HFF-Myc (cell line): ENCODE measurements around the gene CHRM3.

Experiments
- DNase-seq: peaks from one replicate; pipeline ENCODE4 v3.0.0-alpha.2; 2011; ENCODE audit warnings: low read depth; ENCODE audit errors: extremely low read depth
- H3K4me3 ChIP-seq: replicated peaks from 2 replicates; pipeline ENCODE4 v1.5.1; 2011; ENCODE audit warnings: low read depth, mild to moderate bottlenecking, control low read depth, low read length
- TF ChIP-seq, protein P1 (sequence below): IDR thresholded peaks from 2 replicates; pipeline ENCODE4 v1.5.1; 2012; ENCODE audit warnings: mild to moderate bottlenecking, low read depth, low read length, control low read depth; ENCODE audit errors: missing control alignments

The CHRM3 gene

DNA sequence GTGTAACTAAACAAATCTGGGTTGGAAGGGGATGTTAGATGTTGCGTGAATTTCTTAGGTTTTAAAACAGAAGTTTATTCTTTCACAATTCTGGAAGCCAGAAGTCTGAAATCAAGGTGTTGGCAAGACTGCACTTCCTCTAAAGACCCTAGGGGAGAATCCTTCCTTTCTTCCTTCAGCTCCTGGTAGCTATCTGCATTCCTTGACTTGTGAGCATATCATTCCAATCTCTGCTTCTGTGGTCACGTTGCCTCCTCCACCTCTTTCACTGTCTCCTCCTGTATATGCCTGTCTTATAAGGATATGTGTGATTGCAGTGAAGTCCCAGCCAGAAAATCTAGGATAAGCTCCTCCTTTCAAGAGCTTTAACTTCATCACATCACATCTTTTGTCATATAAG lies 7.7 kb downstream of the CHRM3 start:
- DNase-seq: no peak
- no peak overlapping the region for H3K4me3 ChIP-seq
- TF ChIP-seq, protein P1, sequence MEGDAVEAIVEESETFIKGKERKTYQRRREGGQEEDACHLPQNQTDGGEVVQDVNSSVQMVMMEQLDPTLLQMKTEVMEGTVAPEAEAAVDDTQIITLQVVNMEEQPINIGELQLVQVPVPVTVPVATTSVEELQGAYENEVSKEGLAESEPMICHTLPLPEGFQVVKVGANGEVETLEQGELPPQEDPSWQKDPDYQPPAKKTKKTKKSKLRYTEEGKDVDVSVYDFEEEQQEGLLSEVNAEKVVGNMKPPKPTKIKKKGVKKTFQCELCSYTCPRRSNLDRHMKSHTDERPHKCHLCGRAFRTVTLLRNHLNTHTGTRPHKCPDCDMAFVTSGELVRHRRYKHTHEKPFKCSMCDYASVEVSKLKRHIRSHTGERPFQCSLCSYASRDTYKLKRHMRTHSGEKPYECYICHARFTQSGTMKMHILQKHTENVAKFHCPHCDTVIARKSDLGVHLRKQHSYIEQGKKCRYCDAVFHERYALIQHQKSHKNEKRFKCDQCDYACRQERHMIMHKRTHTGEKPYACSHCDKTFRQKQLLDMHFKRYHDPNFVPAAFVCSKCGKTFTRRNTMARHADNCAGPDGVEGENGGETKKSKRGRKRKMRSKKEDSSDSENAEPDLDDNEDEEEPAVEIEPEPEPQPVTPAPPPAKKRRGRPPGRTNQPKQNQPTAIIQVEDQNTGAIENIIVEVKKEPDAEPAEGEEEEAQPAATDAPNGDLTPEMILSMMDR: no peak

- DNase-seq: no peak
- no peak overlapping the region for H3K4me3 ChIP-seq
- TF ChIP-seq, protein P1: no peak
Observed at GRCh38 chr1:239413916-239414315, 27.5 kb downstream of the CHRM3 start.

- no peak overlapping the region for H3K4me3 ChIP-seq
- TF ChIP-seq, protein P1: no peak
- DNase-seq: no peak
Observed at GRCh38 chr1:239417221-239417620, 30.9 kb downstream of the CHRM3 start.

GRCh38 chr1:239417986-239418640 lies 31.7 kb downstream of the CHRM3 start:
- TF ChIP-seq, protein P1: no peak
- no peak for DNase-seq
- no peak overlapping the region for H3K4me3 ChIP-seq

DNA sequence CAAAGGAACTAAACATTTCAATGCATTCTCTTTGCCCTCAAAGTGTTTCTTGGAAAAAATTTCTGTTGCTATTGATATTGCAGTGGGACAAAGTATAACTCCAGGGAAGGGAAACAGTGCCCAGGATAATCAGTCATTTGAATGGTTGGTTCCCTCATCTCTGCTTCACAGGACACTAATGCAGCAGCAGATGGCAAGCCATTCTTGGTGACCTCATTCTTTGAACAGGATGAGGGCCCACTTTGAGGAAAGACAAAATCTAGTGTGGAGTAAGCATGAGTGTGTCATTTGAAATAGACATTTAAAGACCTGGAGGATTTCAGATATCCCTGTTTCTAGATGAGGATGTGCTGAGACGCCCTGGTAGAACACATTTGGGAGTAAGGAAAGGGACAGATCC lies 32.3 kb downstream of the CHRM3 start:
- no peak overlapping the region for H3K4me3 ChIP-seq
- DNase-seq: no peak
- TF ChIP-seq, protein P1: no peak

DNA sequence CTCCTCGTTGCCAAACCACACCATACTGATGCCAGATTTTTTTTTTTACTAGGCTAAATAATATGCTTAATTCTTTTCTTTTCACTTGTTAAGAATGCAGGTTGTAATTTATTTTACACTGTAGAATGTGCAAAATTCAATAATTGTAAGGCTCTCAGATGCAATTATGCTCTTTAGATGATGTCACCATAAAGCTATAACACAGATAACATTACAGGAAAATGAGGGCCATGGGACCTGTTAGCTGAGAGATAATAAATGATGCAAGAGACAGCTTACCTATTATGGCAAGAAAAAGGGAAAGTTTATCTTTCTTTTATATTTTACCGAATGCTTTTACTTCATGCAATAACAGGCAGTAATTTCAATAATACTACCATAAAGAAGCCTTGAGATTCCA lies 35.4 kb downstream of the CHRM3 start:
- H3K4me3 ChIP-seq: no peak overlapping the region
- DNase-seq: no peak
- TF ChIP-seq, protein P1: no peak

GRCh38 chr1:239422818-239423217 lies 36.5 kb downstream of the CHRM3 start:
- DNase-seq: no peak
- TF ChIP-seq, protein P1: no peak
- H3K4me3 ChIP-seq: no peak overlapping the region
